Activated T-cell treated with anti-CD3 and anti-CD28 coated beads, Interleukin-2, amount 50 U/mL, for 72 hours (primary cell): ENCODE data around the gene TRIO. TPM values are rescaled to one million over a fixed set of nuclear protein-coding genes. Genes with fewer than 3 reads are reported as not detected.
A peak's percentile ranks its signal among the peaks of the same experiment; 100 is the strongest.

Experiments used
- ATAC-seq, 2 donors: fragments of 150-1000 bp; cut with Tn5 transposase; replicated peaks in 1 of 2; 2 replicates each; pipeline ENCODE4 v1.10.0; 2021; ENCODE audit warnings: moderate library complexity in 2 of 2, mild to moderate bottlenecking in 1 of 2
- DNase-seq, 2 donors: peaks; one replicate each; pipeline ENCODE4 v3.0.0; 2021 to 2022; ENCODE audit warnings: mixed read lengths in 1 of 2
- H3K27ac Mint-ChIP-seq: one replicate; pipeline ENCODE4 v1.8.0; 2022; ENCODE audit warnings: mild to moderate bottlenecking, moderate library complexity, mixed read lengths
- H3K27me3 Mint-ChIP-seq: one replicate; pipeline ENCODE4 v1.8.0; 2022; ENCODE audit warnings: low read depth, mixed read lengths
- H3K36me3 Mint-ChIP-seq, 2 donors: one replicate each; pipeline ENCODE4 v1.8.0; 2022; ENCODE audit warnings: mixed read lengths in 2 of 2, mild to moderate bottlenecking in 1 of 2; ENCODE audit not compliant: insufficient read depth in 2 of 2
- H3K4me1 Mint-ChIP-seq: one replicate; pipeline ENCODE4 v1.8.0; 2022; ENCODE audit warnings: low read depth, mixed read lengths
- H3K4me3 Mint-ChIP-seq, 2 donors: one replicate each; pipeline ENCODE4 v1.8.0; 2022; ENCODE audit warnings: mild to moderate bottlenecking in 2 of 2, mixed read lengths in 2 of 2, moderate library complexity in 2 of 2
- H3K9me3 Mint-ChIP-seq, 2 donors: one replicate each; pipeline ENCODE4 v1.8.0; 2022; ENCODE audit warnings: mixed read lengths in 2 of 2
- total RNA-seq, 2 donors: library from RNA; stranded (reverse); gene quantifications; one replicate each; pipeline ENCODE4 v1.2.3, GENCODE V29; 2022

Gene TRIO
- total RNA-seq, 2 donors from 2014 or later = 13.2 to 14.0 TPM

DNA sequence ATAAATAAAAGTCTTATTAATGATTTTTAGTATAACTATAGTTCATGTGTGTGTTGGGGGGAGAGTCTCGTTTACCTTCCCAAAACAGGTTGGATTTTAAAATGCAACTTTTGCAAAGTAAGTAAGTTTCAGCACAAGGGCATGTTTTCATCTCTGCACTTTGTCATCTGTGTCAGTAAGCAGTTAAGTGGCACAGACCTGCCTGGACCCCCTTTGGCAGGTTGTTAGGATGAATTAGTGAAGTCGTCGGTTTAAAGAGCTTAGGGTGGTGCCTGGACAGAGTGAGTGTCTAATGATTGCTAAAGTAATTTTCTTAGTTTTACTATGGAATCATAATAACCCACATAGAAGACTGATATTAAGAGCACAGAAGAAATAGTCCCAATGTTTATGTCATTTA lies 74.9 kb downstream of the TRIO start:
- Mint-ChIP-seq H3K36me3 (no peaks in the 10 kb centered on the region), H3K9me3 (no peaks in the 10 kb centered on the region), H3K4me1 (peaks cover 16% of the 10 kb centered on the region), H3K27ac (no peak overlapping the region), H3K27me3 (peaks cover 19% of the 10 kb centered on the region), H3K4me3 (no peak overlapping the region)
- no peak for ATAC-seq
- DNase-seq = no peak

DNA sequence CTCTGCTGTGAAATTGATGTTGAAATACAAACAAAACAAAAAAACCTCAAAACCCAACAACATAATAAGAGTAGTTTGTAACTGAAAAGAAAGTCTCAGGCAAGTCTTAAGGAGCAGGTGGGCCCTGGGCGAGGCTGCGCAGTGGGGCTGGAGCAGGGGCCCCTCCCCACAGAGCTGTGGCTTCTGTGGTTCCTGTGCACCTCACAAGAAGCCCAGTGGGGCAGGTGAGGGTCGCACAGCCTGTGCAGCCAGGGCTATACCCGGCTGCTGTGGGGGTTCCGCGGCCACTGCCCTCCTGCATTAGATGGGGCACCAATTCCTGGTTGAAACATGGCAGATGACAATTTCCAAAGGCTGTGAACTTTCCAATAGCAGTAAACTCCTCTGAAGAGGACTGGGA lies 75.3 kb downstream of the TRIO start:
- DNase-seq = no peak
- no peaks in the 10 kb centered on the region for H3K36me3 Mint-ChIP-seq
- no peaks in the 10 kb centered on the region for H3K9me3 Mint-ChIP-seq
- no peak for ATAC-seq
- H3K27me3 Mint-ChIP-seq = peaks cover 24% of the 10 kb centered on the region
- H3K4me1 Mint-ChIP-seq = peaks cover 20% of the 10 kb centered on the region
- no peak overlapping the region for H3K4me3 Mint-ChIP-seq
- no peak overlapping the region for H3K27ac Mint-ChIP-seq

DNA sequence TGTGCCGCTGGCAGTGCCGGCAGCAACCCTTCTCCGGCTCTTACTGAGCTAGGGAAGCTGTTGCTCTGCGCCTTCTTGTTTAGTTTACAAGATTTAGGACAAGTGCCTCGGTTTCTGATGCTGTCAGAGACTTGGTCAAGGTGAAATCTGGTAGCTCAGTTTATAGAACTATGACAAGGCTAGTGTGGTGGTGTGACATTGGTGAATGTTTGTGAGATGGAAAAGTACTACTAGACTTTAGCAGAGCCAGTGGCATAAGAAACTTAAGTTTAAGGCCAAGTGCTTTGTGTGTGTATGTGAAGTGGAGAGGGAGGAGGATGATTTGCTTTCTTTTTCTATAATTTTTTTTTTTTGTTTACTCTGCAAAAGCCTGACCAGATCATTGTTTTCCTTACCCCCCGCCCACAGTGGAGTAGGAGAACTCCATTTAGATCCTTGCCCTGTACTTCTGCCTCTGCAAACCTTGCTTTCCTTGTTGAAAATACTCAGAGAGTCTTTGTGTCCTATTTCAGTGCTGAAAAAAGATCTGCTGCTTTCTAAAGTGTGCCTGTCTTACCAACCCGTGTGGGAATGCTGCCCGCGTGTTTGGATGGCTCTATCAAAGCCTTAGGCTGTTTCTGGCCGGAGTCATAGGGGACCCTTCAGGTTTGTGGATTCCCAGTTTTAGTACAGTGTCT lies 75.9 kb downstream of the TRIO start:
- no peaks in the 10 kb centered on the region for H3K36me3 Mint-ChIP-seq
- H3K9me3 Mint-ChIP-seq = no peaks in the 10 kb centered on the region
- H3K4me1 Mint-ChIP-seq = peaks cover 23% of the 10 kb centered on the region
- no peak for DNase-seq
- H3K27me3 Mint-ChIP-seq = peaks cover 25% of the 10 kb centered on the region
- no peak for ATAC-seq
- H3K27ac Mint-ChIP-seq = no peak overlapping the region
- no peak overlapping the region for H3K4me3 Mint-ChIP-seq

DNA sequence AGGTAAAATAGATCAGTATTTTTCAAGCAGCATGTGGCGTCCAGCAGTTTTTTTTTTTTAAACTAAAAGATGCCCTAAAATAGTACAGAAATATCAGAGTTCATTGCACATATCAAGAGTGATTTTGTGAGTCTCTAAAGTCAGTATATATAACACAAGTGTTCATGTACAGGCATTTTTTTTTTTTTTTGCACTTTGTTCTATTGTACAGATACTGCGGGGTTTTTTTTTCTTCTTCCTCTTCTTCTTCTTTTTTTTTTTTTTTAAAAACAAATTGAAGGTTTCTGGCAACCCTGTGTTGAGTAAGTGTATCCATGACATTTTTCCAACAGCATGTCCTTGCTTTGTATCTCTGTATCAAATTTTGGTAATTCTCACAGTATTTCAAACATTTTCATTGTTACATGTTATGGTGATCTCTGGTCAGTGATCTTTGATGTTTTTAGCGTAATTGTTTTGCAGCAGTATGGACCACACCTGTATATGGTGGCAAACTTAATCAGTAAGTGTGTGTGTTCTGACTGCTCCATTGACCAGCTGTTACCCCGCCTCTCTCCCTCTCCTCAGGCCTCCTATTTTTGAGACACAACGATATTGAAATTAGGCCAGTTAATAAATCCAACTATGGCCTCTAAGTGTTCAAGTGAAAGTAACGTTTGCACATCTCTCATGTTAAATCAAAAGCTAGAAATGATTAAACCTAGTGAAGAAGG lies 76.8 kb downstream of the TRIO start:
- no peak overlapping the region for H3K27ac Mint-ChIP-seq
- no peak overlapping the region for H3K4me3 Mint-ChIP-seq
- peaks cover 25% of the 10 kb centered on the region for H3K27me3 Mint-ChIP-seq
- H3K36me3 Mint-ChIP-seq = no peaks in the 10 kb centered on the region
- ATAC-seq = no peak
- no peak for DNase-seq
- H3K4me1 Mint-ChIP-seq = peaks cover 23% of the 10 kb centered on the region
- no peaks in the 10 kb centered on the region for H3K9me3 Mint-ChIP-seq

DNA sequence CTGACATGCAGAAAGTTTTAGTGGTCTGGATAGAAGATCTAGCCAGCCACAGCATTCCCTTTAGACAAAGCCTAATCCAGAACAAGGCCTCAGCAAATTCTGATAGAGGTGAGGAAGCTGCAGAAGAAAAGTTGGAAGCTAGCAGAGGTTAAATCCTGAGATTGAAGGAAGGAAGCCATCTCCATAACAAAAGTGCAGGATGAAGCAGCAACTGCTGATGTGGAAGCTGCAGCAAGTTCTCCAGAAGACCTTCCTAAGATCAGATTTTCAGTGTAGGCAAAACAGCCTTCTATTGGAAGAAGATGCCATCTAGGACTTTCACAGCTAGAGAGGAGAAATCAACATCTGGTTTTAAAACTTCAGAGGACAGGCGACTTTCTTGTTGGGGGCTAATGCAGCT lies 77.5 kb downstream of the TRIO start:
- no peak for DNase-seq
- no peaks in the 10 kb centered on the region for H3K9me3 Mint-ChIP-seq

DNA sequence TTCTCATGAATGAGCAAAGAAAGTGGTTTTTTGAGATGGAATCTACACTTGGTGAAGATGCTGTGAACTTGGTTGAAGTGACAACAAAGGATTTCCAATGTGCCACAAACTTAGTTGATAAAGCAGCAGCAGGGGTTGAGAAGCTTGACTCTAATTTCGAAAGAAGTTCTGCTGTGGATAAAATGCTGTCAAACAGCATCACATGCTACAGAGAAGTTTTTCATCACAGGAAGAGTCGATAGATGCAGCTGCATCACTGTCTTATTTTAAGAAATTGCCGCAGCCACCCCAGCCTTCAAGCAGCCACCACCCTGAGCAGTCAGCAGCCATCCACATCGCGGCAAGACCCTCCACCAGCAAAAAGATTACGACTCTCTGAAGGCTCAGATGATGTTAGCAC lies 78.6 kb downstream of the TRIO start:
- peak; percentile 48 to 58 for ATAC-seq
- no peak for DNase-seq
- Mint-ChIP-seq H3K27ac (no peak overlapping the region), H3K36me3 (no peaks in the 10 kb centered on the region), H3K27me3 (peaks cover 25% of the 10 kb centered on the region), H3K4me3 (peak overlapping the region; percentile 19 to 39), H3K4me1 (peaks cover 23% of the 10 kb centered on the region), H3K9me3 (no peaks in the 10 kb centered on the region)

More for the DNA sequence above, 77.5 kb downstream of the TRIO start:
- Mint-ChIP-seq H3K4me3 (no peak overlapping the region), H3K4me1 (peaks cover 23% of the 10 kb centered on the region), H3K27me3 (peaks cover 25% of the 10 kb centered on the region), H3K27ac (no peak overlapping the region), H3K36me3 (no peaks in the 10 kb centered on the region)
- ATAC-seq = no peak

DNA sequence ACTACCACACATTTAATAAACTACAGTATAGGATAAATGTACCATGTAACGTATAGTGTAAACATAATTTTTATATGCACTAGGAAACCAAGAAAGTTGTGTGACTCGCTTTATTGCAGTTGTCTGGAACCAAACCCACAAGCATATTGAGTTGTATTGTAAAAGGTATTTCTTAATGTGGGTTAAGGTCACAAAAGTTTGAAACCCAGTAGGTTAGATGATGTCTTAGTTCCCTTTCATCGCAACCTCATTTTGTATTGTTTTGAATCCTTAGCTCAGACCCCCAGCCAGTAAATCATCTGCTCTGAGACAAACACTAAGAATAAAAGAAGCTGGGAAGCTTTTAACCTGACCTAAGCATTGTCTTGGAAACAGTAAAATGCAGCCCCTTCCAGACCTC lies 79.1 kb downstream of the TRIO start:
- DNase-seq = no peak
- H3K27me3 Mint-ChIP-seq = peaks cover 25% of the 10 kb centered on the region
- H3K4me3 Mint-ChIP-seq = no peak overlapping the region
- H3K4me1 Mint-ChIP-seq = peaks cover 23% of the 10 kb centered on the region
- H3K9me3 Mint-ChIP-seq = no peaks in the 10 kb centered on the region
- no peak overlapping the region for H3K27ac Mint-ChIP-seq
- no peaks in the 10 kb centered on the region for H3K36me3 Mint-ChIP-seq
- peak; percentile 60 to 79 for ATAC-seq

DNA sequence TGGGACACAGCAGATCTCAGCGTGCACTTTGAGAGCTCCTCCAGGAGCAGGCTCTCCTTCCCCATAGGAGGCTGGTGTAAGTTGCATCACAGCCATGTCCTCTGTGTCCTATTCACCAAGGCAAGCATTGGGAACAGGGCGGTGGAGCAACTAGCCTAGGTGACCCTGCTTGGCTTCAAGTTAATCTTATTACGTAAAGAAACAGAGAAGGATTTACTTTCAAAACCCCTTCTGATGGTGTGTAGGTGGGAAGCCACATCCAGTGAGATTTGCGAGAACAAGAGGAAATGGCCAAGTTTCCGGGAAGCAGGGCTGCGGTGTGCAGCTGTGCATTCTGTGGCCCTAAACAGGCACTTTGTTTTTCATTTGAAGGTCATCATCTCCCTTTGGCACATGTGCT lies 80.2 kb downstream of the TRIO start:
- peak; percentile 29 to 50 for ATAC-seq
- DNase-seq = peak; percentile 12 to 22
- H3K9me3 Mint-ChIP-seq = no peaks in the 10 kb centered on the region
- peaks cover 23% of the 10 kb centered on the region for H3K4me1 Mint-ChIP-seq
- peak overlapping the region; percentile 7 to 26 for H3K4me3 Mint-ChIP-seq
- peaks cover 14% of the 10 kb centered on the region for H3K27me3 Mint-ChIP-seq
- H3K36me3 Mint-ChIP-seq = no peaks in the 10 kb centered on the region
- H3K27ac Mint-ChIP-seq = no peak overlapping the region

DNA sequence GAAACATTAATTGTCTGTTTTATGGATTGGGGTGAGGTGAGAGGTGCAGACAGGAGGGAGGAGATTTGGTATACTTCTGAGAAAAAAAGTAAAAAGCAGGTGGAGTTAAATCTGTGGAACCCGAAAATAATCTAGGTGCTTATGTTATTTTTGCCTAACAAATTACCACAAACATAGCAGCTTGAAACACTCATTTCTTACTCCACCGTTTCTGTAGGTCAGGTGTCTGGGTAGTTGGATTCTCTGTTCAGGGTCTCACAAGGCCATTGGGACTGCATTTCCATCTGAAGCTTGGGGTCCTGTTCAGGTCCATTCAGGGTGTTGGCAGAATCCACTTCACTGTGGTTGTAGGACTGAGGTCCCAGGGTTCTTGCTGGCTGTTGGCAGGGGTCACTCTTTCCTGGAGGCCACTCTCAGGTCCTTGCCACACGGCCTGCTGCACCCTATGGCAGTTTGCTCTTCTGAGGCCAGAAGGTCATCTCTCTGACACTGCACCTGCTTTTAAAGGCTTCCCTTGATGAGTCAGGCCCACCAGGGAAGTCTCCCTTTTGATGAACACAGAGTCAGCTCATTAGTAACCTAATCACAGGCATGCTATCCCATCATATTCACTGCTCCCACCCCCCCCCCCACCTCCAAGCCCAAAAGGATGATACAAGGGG lies 82.2 kb downstream of the TRIO start:
- DNase-seq (no peak), ATAC-seq (no peak)
- H3K4me1 Mint-ChIP-seq = peaks cover 23% of the 10 kb centered on the region
- no peaks in the 10 kb centered on the region for H3K36me3 Mint-ChIP-seq
- H3K27ac Mint-ChIP-seq = no peak overlapping the region
- H3K9me3 Mint-ChIP-seq = no peaks in the 10 kb centered on the region
- peaks cover 13% of the 10 kb centered on the region for H3K27me3 Mint-ChIP-seq
- H3K4me3 Mint-ChIP-seq = no peak overlapping the region

DNA sequence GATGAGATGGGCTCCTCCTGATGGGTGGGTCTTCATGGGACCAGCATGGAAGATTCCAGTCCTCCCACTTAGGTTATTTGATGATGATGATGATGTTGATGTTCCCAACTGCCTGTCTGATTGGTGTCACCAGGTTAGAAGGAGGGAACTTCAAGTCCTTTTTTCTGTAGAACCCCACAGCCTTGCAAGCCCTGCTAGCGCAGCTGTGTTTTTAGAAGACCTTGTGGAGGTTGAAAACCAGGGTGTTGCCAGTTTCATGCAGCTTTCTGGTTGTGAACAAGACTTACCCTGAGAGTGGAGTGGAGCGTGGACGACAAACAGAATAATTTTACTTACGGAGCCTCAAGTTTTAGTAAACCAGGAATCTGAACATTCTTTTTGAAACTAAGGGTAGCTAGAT lies 83.0 kb downstream of the TRIO start:
- Mint-ChIP-seq H3K27me3 (peaks cover 13% of the 10 kb centered on the region), H3K9me3 (no peaks in the 10 kb centered on the region), H3K27ac (no peak overlapping the region), H3K36me3 (no peaks in the 10 kb centered on the region), H3K4me3 (no peak overlapping the region), H3K4me1 (peaks cover 23% of the 10 kb centered on the region)
- ATAC-seq (no peak), DNase-seq (no peak)

DNA sequence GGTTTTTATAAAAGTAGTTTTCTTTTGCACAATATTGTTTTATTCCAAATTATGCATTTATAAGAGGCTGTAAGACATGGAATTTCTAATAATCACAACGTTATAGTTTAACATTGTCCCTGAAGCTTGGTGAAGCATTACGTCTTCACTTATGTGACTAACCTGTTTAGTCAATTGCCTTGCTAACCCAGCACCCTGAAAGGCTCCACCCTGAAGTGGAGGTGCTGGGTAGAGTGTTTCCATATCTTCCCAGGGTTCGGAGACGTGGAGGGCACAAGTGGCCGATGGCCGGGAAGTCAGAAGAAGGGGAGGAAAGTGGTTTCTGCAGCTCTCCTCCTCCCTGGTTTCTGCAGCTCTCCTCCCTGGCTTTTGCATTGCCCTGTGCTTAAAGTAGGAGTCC lies 83.4 kb downstream of the TRIO start:
- H3K27me3 Mint-ChIP-seq = peaks cover 13% of the 10 kb centered on the region
- no peak overlapping the region for H3K27ac Mint-ChIP-seq
- no peaks in the 10 kb centered on the region for H3K36me3 Mint-ChIP-seq
- no peak for DNase-seq
- H3K4me1 Mint-ChIP-seq = peaks cover 19% of the 10 kb centered on the region
- ATAC-seq = no peak
- no peak overlapping the region for H3K4me3 Mint-ChIP-seq
- H3K9me3 Mint-ChIP-seq = no peaks in the 10 kb centered on the region

DNA sequence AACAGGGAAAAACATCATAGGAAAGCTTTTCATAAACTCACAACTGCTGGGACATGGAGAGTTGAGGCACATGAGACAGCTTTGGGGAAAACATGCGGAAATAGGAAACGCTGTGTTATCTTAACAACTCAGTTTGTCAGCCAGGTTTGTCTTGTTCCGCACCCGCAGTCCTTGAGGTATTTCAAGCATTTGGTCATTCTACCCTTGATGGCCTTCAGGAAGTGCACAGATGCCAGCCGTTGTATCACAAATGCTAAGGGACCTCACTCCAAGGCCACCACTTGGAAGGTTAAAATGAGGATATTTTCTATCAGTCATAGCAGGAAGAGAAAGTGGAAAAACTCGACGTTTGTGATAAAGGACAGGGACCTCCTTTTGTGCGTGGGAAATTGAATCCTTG lies 83.8 kb downstream of the TRIO start:
- Mint-ChIP-seq H3K27ac (no peak overlapping the region), H3K36me3 (no peaks in the 10 kb centered on the region), H3K4me1 (peaks cover 15% of the 10 kb centered on the region), H3K9me3 (no peaks in the 10 kb centered on the region), H3K27me3 (peaks cover 13% of the 10 kb centered on the region), H3K4me3 (no peak overlapping the region)
- DNase-seq = no peak
- ATAC-seq = no peak

DNA sequence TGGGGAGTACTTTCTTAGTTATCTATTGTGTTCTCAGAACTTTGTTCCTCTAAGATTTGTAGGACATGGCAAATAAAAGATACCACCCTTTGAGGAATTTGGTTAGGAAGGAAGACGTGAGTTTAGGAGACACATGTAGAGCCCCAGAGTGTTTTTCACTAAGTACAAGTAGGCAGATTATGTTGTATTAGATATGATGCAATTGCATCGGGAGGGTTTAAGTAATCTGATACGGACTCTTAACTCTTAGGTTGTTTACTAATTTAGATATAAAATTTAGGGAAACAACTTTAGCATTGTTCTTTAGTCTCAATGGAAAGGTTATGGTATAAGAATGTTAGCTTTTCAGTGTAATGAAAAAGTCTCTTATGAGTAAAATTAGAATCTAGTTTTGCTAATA lies 84.4 kb downstream of the TRIO start:
- no peak for ATAC-seq
- H3K9me3 Mint-ChIP-seq = no peaks in the 10 kb centered on the region
- DNase-seq = no peak
- H3K4me3 Mint-ChIP-seq = no peak overlapping the region
- no peaks in the 10 kb centered on the region for H3K36me3 Mint-ChIP-seq
- peaks cover 13% of the 10 kb centered on the region for H3K4me1 Mint-ChIP-seq
- H3K27ac Mint-ChIP-seq = no peak overlapping the region
- peaks cover 11% of the 10 kb centered on the region for H3K27me3 Mint-ChIP-seq
